K562 (cell line): ENCODE measurements around the gene PMIS2. TPM values are rescaled to one million over a fixed set of nuclear protein-coding genes. Genes with fewer than 3 reads are reported as not detected.
A peak's percentile ranks its signal among the peaks of the same experiment; 100 is the strongest.

Source experiments
- ATAC-seq: fragments of 200-7000 bp; cut with Tn5 transposase; 3 replicates; pipeline ENCODE4 v1.9.1; 2020; ENCODE audit warnings: moderate library complexity
- BruUV-seq: library from RNA; stranded (reverse); fragments of 400-500 nt; replicated peaks from 2 replicates; lab custom pipeline; 2021; lab: Mats Ljungman, UMichigan
- CTCF ChIA-PET: fragments of 300-600 bp; formaldehyde crosslinking; extraction: SDS; loops from one replicate; lab custom pipeline; 2021; ENCODE audit warnings: low intra/inter-chr PET ratio; lab: Yijun Ruan, JAX
- POLR2A ChIA-PET: fragments of 300-600, 350-650 bp; sonication (Branson Sonifier 250); formaldehyde crosslinking; extraction: SDS; loops from one replicate; lab custom pipeline; 2021; ENCODE audit warnings: antibody characterized with exemption, inconsistent platforms; lab: Yijun Ruan, JAX
- DNase-seq, 4 experiments: peaks; one replicate each; pipeline versions ENCODE4 v3.0.0 to v3.0.0-alpha.2; 2011 to 2018; ENCODE audit warnings: low spot score in 3 of 4, mixed read lengths in 3 of 4; ENCODE audit errors: extremely low read depth in 1 of 4
- FAIRE-seq: peaks from 2 replicates; lab custom pipeline; 2011; peaks lifted over from hg19 to GRCh38; lab: Jason Lieb, UNC
- H2AFZ ChIP-seq: 2 replicates; pipeline ENCODE4 v1.6.0; 2011; ENCODE audit warnings: low read depth, low read length, control low read depth, inconsistent platforms
- H3K27ac ChIP-seq: fragments of 200-600 bp; 3 replicates; pipeline ENCODE4 v1.8.0; 2011; ENCODE audit warnings: low read depth, mild to moderate bottlenecking, control low read depth, inconsistent platforms, low read length, moderate library complexity, mixed read lengths; ENCODE audit errors: extremely low read depth
- H3K27me3 ChIP-seq, 2 experiments: fragments of 300-600 bp in 1 of 2; 2 replicates in 1 of 2; 3 replicates in 1 of 2; pipeline versions ENCODE4 v1.6.0 to v1.8.0; 2011; ENCODE audit warnings: inconsistent platforms in 2 of 2, low read length in 2 of 2, mild to moderate bottlenecking in 1 of 2, mixed read lengths in 1 of 2, moderate library complexity in 1 of 2; ENCODE audit not compliant: control insufficient read depth in 2 of 2, insufficient read depth in 2 of 2
- H3K36me3 ChIP-seq: fragments of 300-600 bp; 3 replicates; pipeline ENCODE4 v1.8.0; 2011; ENCODE audit warnings: mild to moderate bottlenecking, low read length, inconsistent platforms; ENCODE audit not compliant: control insufficient read depth, insufficient read depth
- H3K4me1 ChIP-seq, 2 experiments: fragments of 200-600 bp in 1 of 2; replicated peaks in 1 of 2; 2 replicates in 1 of 2; 3 replicates in 1 of 2; pipeline versions ENCODE4 v1.5.1 to v1.8.0; 2011; ENCODE audit warnings: inconsistent platforms in 2 of 2, low read length in 2 of 2, mild to moderate bottlenecking in 1 of 2, mixed read lengths in 1 of 2, moderate library complexity in 1 of 2; ENCODE audit not compliant: control insufficient read depth in 2 of 2, insufficient read depth in 2 of 2
- H3K4me2 ChIP-seq: 2 replicates; pipeline ENCODE4 v1.6.1; 2011; ENCODE audit warnings: low read length, control low read depth, inconsistent platforms, mixed read lengths; ENCODE audit not compliant: insufficient read depth
- H3K4me3 ChIP-seq: fragments of 200-600 bp; sonication (generic), shearing (Covaris generic); 2 replicates; pipeline ENCODE4 v1.5.1; 2016; ENCODE audit warnings: control low read depth, inconsistent platforms
- H3K79me2 ChIP-seq: fragments of 200-600 bp; 3 replicates; pipeline ENCODE4 v1.8.0; 2011; ENCODE audit warnings: low read length, inconsistent platforms; ENCODE audit not compliant: control insufficient read depth, insufficient read depth
- H3K9ac ChIP-seq, 2 experiments: 2 replicates each; pipeline versions ENCODE4 v1.6.0 to v1.6.1; 2011; ENCODE audit warnings: low read depth in 2 of 2, low read length in 2 of 2, control low read depth in 1 of 2, inconsistent platforms in 1 of 2, mild to moderate bottlenecking in 1 of 2, mixed read lengths in 1 of 2; ENCODE audit not compliant: insufficient read depth in 1 of 2
- H3K9me1 ChIP-seq: one replicate; pipeline ENCODE4 v1.6.0; 2011; ENCODE audit warnings: inconsistent platforms, mild to moderate bottlenecking, low read length, moderate library complexity; ENCODE audit not compliant: control insufficient read depth, insufficient read depth
- H3K9me3 ChIP-seq: replicated peaks from 2 replicates; pipeline ENCODE4 v1.5.1; 2011; ENCODE audit warnings: low read depth, low read length, inconsistent platforms; ENCODE audit not compliant: control insufficient read depth, insufficient read depth
- H4K20me1 ChIP-seq: replicated peaks from 2 replicates; pipeline ENCODE4 v1.6.1; 2011; ENCODE audit warnings: low read length, inconsistent platforms, mixed read lengths; ENCODE audit not compliant: control insufficient read depth, insufficient read depth
- GTF2A2 ChIP-seq: IDR thresholded peaks from 2 replicates; pipeline ENCODE4 v1.6.1; 2016; ENCODE audit warnings: mild to moderate bottlenecking, missing genetic modification characterization, missing compliant biosample characterization
- POLR2G ChIP-seq: fragments of 200-400 bp; formaldehyde crosslinking; IDR thresholded peaks from 2 replicates; pipeline ENCODE4 v1.6.1; 2017; ENCODE audit warnings: low read depth, mild to moderate bottlenecking, antibody characterized with exemption, low read length, moderate library complexity
- RBM25 ChIP-seq: fragments of 200-400 bp; formaldehyde crosslinking; IDR thresholded peaks from 2 replicates; pipeline ENCODE4 v1.6.1; 2018; ENCODE audit warnings: low read length, low read depth, moderate library complexity; ENCODE audit not compliant: severe bottlenecking
- SMARCB1 ChIP-seq: IDR thresholded peaks from 2 replicates; pipeline ENCODE4 v1.6.1; 2011; ENCODE audit warnings: improper control_type of control experiment, low read depth; ENCODE audit not compliant: insufficient read length
- WGBS: fragments of 100-300 bp; shearing (Covaris generic); methylation state at CpG from one replicate; pipeline ENCODE4 v1.1.6; 2016; ENCODE audit warnings: low coverage, mixed read lengths; ENCODE audit not compliant: insufficient coverage; ENCODE audit errors: missing lambda C conversion rate; 5-methylcytosine and 5-hydroxymethylcytosine counted together
- in situ Hi-C: fragments of 300-500 bp; cut with MboI; formaldehyde crosslinking; loops from 4 replicates; pipeline ENCODE4 v1.15.0; 2018; ENCODE audit warnings: inconsistent platforms, mixed read lengths
- intact Hi-C: fragments of 100-400 bp; cut with micrococcal nuclease; formaldehyde crosslinking; loops from 2 replicates; pipeline ENCODE4 v1.14.2; 2022
- polyA plus RNA-seq, 8 experiments: library from polyadenylated mRNA; depleted of rRNA in 4 of 8; stranded (reverse) in 5 of 8; unstranded in 3 of 8; fragments of >200 nt; fragmentation: Nextera tagmentation in 2 of 8; fragmentation: Illumina TruSeq in 1 of 8; extraction: Ambion mirVana in 2 of 8; extraction: Trizol in 1 of 8; gene quantifications; 2 replicates each; pipeline versions ENCODE4 v1.2.1 to v1.2.3, GENCODE V29; 2011 to 2014; ENCODE audit warnings: inconsistent platforms in 1 of 8, missing spikeins in 1 of 8
- total RNA-seq, 7 experiments: library from RNA; depleted of rRNA in 6 of 7; stranded (reverse); fragments of >200 nt in 6 of 7; fragmentation: Illumina TruSeq in 2 of 7; extraction: Trizol in 2 of 7; gene quantifications; 2 replicates each; pipeline versions ENCODE4 v1.2.1 to v1.2.3, GENCODE V29; 2011 to 2021; ENCODE audit warnings: low replicate concordance in 1 of 7
- TF ChIP-seq, protein P1 (sequence below), 2 experiments: fragments of 450-650 bp in 1 of 2; sonication (generic) in 1 of 2; formaldehyde crosslinking; conservative IDR thresholded peaks; 2 replicates each; pipeline versions ENCODE4 v1.4.0 to v1.8.1; 2020 to 2022; ENCODE audit warnings: mild to moderate bottlenecking in 1 of 2, missing genetic modification reagents in 1 of 2
- TF ChIP-seq, protein P2 (sequence below): fragments of 250-450 bp; sonication (Bioruptor Pico); IDR thresholded peaks from 2 replicates; pipeline ENCODE4 v1.5.0; 2020; ENCODE audit warnings: mild to moderate bottlenecking, borderline replicate concordance

The PMIS2 gene
- total and polyA plus RNA-seq, 9 of the 15 experiments (the other 6 are each of a cell fraction or from before 2014, with no cell fraction given) = not detected

DNA sequence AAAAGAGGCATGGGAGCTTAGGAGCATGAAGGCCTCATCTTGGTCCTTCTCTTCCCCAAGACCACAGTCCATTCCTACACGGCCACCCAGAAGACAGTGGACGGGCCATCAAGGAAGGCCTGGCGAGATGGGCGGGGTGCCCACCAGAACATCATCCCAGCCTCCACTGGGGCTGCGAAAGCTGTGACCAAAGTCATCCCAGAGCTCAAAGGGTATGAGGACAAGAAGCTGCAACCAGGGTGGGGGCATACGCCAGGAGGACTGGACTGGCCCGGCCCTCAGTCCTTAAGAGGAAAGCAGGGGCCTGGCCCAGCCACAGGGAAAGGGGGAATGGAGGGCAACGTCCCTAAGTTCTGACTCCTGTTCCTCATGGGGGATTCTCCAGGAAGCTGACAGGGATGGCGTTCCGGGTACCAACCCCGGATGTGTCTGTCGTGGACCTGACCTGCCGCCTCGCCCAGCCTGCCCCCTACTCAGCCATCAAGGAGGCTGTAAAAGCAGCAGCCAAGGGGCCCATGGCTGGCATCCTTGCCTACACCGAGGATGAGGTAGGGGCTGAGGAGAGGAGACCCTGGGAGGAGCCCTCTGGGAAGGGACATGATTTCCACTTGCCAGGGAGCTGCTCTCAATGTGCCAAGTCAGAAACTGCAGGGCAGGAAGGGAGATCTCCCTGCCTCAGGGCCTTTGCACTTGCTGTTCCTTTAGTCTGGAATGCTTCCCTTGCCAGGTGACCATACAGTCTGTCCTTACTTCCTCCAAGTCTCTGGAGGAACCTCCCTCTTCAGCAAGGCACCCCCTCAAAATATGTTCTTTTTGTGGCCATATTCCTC is 42.5 kb upstream of the PMIS2 start:
- BruUV-seq = no TSS peak
- H3K4me3 ChIP-seq = peak overlapping the region; percentile 96
- no peaks in the 10 kb centered on the region for H4K20me1 ChIP-seq
- ChIA-PET POLR2A (interaction anchor here (0.6 to 0.7 kb wide), 2 partner anchors 95 to 378 kb away, joined by 3 read pairs; no protein-coding TSS in a partner anchor), CTCF (no interaction called here)
- H2AFZ ChIP-seq = no peak overlapping the region
- FAIRE-seq = no peak
- no peaks in the 10 kb centered on the region for H3K27me3 ChIP-seq
- no peak for TF ChIP-seq GTF2A2 (tag)
- TF ChIP-seq, protein P1, sequence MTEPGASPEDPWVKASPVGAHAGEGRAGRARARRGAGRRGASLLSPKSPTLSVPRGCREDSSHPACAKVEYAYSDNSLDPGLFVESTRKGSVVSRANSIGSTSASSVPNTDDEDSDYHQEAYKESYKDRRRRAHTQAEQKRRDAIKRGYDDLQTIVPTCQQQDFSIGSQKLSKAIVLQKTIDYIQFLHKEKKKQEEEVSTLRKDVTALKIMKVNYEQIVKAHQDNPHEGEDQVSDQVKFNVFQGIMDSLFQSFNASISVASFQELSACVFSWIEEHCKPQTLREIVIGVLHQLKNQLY (CRISPR knock-in tag; conservative IDR thresholded peaks at IDR 0.05) = no peak
- TF ChIP-seq RBM25 = peak; percentile 81
- no peak for TF ChIP-seq POLR2G
- TF ChIP-seq, protein P2, sequence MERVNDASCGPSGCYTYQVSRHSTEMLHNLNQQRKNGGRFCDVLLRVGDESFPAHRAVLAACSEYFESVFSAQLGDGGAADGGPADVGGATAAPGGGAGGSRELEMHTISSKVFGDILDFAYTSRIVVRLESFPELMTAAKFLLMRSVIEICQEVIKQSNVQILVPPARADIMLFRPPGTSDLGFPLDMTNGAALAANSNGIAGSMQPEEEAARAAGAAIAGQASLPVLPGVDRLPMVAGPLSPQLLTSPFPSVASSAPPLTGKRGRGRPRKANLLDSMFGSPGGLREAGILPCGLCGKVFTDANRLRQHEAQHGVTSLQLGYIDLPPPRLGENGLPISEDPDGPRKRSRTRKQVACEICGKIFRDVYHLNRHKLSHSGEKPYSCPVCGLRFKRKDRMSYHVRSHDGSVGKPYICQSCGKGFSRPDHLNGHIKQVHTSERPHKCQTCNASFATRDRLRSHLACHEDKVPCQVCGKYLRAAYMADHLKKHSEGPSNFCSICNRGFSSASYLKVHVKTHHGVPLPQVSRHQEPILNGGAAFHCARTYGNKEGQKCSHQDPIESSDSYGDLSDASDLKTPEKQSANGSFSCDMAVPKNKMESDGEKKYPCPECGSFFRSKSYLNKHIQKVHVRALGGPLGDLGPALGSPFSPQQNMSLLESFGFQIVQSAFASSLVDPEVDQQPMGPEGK = no peak
- TF ChIP-seq SMARCB1 = no peak
- no peak for ATAC-seq
- H3K79me2 ChIP-seq = peaks cover 36% of the 10 kb centered on the region
- H3K27ac ChIP-seq = no peak overlapping the region
- peak overlapping the region in 1 of 2 experiments; percentile 78; a peak in 2 of 4 replicates for H3K9ac ChIP-seq
- no peaks in the 10 kb centered on the region for H3K9me3 ChIP-seq
- DNase-seq = no peak
- intact Hi-C loops (no loop called here), in situ Hi-C loops (no loop called here)
- H3K4me2 ChIP-seq = peak overlapping the region; percentile 100
- peaks cover 48% of the 10 kb centered on the region; the same call in 2 of the 3 replicates for H3K36me3 ChIP-seq
- 93% methylated on average over 7 of the region's 15 CpGs for WGBS
- peaks cover 7% of the 10 kb centered on the region for H3K9me1 ChIP-seq
- H3K4me1 ChIP-seq = peaks cover 16 to 33% of the 10 kb centered on the region in 2 experiments; a peak in 4 of 5 replicates
